ENCODE data around the gene DGCR6L.

GRCh38 chr22:20290578-20291248 is 29.1 kb downstream of the DGCR6L start:
- TF ChIP-seq POLR2AphosphoS5 (IDR thresholded peaks at IDR 0.05; ENCODE audit: low read depth, low read length), result no peak
- no peak for TF ChIP-seq POLR2A (IDR thresholded peaks at IDR 0.05; ENCODE audit: low read depth, low read length)
- TF ChIP-seq PAX5 (IDR thresholded peaks at IDR 0.05; ENCODE audit: insufficient read depth, low read length, severe bottlenecking), result no peak
- TF ChIP-seq TAF1 (IDR thresholded peaks at IDR 0.05; ENCODE audit: low read depth, low read length), result no peak
- TF ChIP-seq POU2F2 (IDR thresholded peaks at IDR 0.05; ENCODE audit: low read depth, low read length), result no peak
- TF ChIP-seq SPI1 (IDR thresholded peaks at IDR 0.05; ENCODE audit: low read depth, low read length), result no peak

Data from GM12891 (cell line).